Raji (cell line): ENCODE data around the gene GDAP2.

Experiments used
- POLR2A ChIP-seq: IDR thresholded peaks from 2 replicates; pipeline ENCODE4 v1.6.1; 2011; ENCODE audit warnings: low read depth, low read length, control low read depth; ENCODE audit not compliant: insufficient read depth

GDAP2 gene

GRCh38 chr1:117921991-117922390, 7.4 kb downstream of the GDAP2 start:
- TF ChIP-seq POLR2A, result no peak

- no peak for TF ChIP-seq POLR2A
These were observed 10.0 kb downstream of the GDAP2 start for GRCh38 chr1:117919376-117919775.

DNA sequence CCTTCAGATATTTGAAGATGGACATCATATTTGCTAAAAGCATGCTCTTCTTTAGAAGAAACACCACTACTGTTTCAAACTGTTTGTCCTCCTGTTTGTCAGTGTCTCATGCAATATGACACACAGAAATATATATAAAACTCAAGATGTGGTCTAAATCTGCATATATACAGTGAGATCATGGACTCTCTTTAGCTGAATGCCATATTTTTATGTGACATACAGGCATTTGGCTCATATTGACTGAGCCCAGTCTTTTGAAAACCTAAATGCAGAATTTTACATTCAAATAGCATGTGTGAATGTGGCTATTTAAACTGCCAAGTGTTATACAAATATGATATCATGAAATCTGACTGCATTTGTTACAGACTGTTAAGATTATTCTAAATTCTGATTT, 18.4 kb downstream of the GDAP2 start:
- no peak for TF ChIP-seq POLR2A

DNA sequence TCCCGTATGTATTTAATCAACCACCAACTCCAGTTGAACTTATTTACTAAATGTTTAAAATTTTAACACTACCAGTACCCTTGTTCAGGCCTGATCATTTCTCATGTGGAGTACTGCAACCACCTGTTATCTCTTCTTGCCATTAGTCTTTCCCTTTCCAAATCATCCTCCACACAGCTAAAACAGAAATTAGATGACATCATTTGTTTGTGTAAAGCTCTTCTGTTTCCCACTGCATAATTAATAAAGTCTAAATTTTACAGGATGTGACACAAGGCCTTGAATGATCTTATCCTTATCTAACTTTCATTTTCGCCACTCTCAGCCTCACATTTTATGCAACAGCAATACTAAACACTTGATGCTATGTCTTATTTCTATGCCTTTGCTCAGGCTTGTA, 24.4 kb downstream of the GDAP2 start:
- no peak for TF ChIP-seq POLR2A

GRCh38 chr1:117904485-117904884, 24.9 kb downstream of the GDAP2 start:
- TF ChIP-seq POLR2A, result no peak

GRCh38 chr1:117902944-117903343, 26.5 kb downstream of the GDAP2 start:
- TF ChIP-seq POLR2A, result no peak

GRCh38 chr1:117899801-117900200, 29.6 kb downstream of the GDAP2 start:
- TF ChIP-seq POLR2A, result no peak

GRCh38 chr1:117897551-117897950, 31.9 kb downstream of the GDAP2 start:
- no peak for TF ChIP-seq POLR2A

- TF ChIP-seq POLR2A, result no peak
These were observed 33.8 kb downstream of the GDAP2 start for GRCh38 chr1:117895482-117896114.

- no peak for TF ChIP-seq POLR2A
These were observed 35.3 kb downstream of the GDAP2 start for GRCh38 chr1:117894078-117894477.

- no peak for TF ChIP-seq POLR2A
These were observed 36.9 kb downstream of the GDAP2 start for GRCh38 chr1:117892512-117892911.

- TF ChIP-seq POLR2A, result no peak
These were observed 39.0 kb downstream of the GDAP2 start for GRCh38 chr1:117890452-117890851.

DNA sequence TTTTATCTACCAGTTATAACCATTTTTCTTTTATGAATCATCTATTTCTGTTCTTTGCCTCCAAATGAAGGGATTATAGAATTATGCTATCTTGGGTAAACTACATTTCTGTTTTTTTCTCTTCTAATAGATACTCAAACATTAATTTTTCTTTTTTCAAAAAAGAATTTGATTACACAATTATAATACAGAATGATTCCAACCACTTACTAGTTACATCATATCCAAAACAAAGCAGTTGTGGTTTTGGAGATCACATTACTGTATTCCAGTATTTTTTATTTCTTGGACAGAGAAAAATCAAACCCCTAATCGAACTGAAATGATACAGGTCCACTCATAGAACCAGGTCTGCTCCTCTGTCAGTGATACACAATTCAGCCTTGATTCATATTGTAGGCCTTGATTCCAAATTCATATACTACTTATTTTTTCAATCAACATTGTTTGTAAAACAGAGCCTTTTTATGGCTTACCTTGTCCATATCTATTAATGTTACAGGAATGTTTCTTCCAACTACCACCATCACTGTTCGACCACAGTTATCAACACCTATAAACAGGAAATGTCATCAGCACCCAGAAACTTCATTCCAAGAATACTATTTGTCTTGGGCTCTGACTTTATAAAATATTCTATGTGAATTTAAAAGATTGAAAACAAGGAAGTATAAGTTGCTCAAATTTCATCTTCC, 43.2 kb downstream of the GDAP2 start:
- TF ChIP-seq POLR2A, result no peak

DNA sequence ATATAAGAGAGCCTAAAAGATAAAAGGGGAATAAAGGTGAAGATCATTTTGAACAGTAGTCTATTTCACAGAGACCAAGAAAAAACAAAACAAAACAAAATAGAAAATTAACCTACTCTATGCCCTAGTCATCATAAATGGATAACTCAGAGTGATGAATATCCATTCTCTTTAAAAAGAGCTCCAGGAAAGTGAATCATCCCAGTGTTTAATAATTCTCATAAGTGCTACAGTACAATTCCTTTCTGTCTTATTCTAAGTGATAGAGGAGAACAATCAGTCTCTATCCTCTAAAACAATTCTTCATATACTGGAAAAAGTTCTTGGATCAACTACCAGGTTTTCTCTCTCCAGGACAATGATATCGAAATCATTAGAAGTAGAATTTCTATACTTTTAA, 45.8 kb downstream of the GDAP2 start:
- TF ChIP-seq POLR2A, result no peak

DNA sequence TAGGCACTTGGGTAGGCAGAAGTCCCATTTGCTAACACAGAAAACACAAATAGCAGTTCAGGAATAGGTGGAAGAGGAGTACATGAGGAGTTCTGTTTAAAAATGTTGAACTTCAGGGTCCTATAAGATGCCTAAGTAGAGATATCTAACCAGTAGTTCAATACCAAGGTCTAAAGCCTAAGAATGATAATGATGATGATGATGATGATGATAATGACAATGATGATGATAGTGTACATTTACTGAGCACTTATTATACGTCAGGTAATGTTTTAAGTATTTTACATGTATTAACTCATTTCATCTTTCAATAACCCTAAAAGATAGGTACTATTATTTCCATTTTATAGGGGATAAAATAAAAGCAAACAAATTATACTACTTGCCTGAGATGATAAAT, 50.1 kb downstream of the GDAP2 start:
- no peak for TF ChIP-seq POLR2A

- TF ChIP-seq POLR2A, result no peak
These were observed 51.6 kb downstream of the GDAP2 start for GRCh38 chr1:117877823-117878222.

DNA sequence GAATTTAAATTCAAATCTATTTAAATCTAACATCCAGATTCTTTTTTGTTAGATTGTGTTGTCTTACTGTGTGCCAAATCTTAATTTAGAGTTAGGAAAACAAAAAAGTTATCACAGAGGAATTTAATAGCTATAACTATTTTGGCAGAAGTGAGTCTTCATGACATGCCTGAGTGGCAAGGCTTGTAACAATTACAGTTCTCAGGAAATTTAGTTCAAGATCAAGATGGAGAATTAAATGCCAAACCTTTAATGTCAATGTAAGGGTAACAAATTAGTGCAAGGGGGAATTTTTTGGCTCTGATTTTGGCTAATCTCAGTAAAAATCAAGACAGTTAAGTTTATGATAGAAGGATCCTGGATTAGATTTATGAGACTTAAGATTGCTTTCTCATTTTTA, 58.4 kb downstream of the GDAP2 start:
- TF ChIP-seq POLR2A, result no peak
